PFSK-1 (cell line): ENCODE measurements around the gene SH3BGRL.

Source experiments
- FOXP2 ChIP-seq: optimal IDR thresholded peaks from 2 replicates; pipeline ENCODE3; 2011; ENCODE audit warnings: borderline replicate concordance, control low read depth, inconsistent platforms; ENCODE audit not compliant: insufficient read depth; ENCODE audit errors: extremely low read length, extremely low read depth
- POLR2AphosphoS5 ChIP-seq: IDR thresholded peaks from 2 replicates; pipeline ENCODE4 v1.6.1; 2012; ENCODE audit warnings: low read depth, mild to moderate bottlenecking, control low read depth, low read length, moderate library complexity
- REST ChIP-seq, 2 experiments: IDR thresholded peaks; 2 replicates each; pipeline versions ENCODE4 v1.6.1 to v1.8.0; 2011 to 2012; ENCODE audit warnings: low read depth in 2 of 2, low read length in 2 of 2, control low read depth in 1 of 2, inconsistent platforms in 1 of 2, mild to moderate bottlenecking in 1 of 2, moderate library complexity in 1 of 2; ENCODE audit not compliant: insufficient read depth in 1 of 2
- SIN3A ChIP-seq: IDR thresholded peaks from 2 replicates; pipeline ENCODE4 v1.6.1; 2012; ENCODE audit warnings: mild to moderate bottlenecking, low read length, moderate library complexity, borderline replicate concordance; ENCODE audit not compliant: insufficient read depth
- TAF1 ChIP-seq: IDR thresholded peaks from 2 replicates; pipeline ENCODE4 v1.6.1; 2012; ENCODE audit warnings: low read length, control low read depth, borderline replicate concordance; ENCODE audit not compliant: insufficient read depth

Gene SH3BGRL

GRCh38 chrX:81215685-81216084 is 13.8 kb downstream of the SH3BGRL start:
- no peak for TF ChIP-seq SIN3A
- no peak for TF ChIP-seq REST (IDR thresholded peaks at IDR 0.05; ENCODE audit: insufficient read depth in 1 of 2, low read depth in 2 of 2, low read length in 2 of 2)
- no peak for TF ChIP-seq POLR2AphosphoS5
- TF ChIP-seq FOXP2 = no peak
- no peak for TF ChIP-seq TAF1

GRCh38 chrX:81229229-81229628 is 27.3 kb downstream of the SH3BGRL start:
- no peak for TF ChIP-seq TAF1
- TF ChIP-seq REST (IDR thresholded peaks at IDR 0.05; ENCODE audit: insufficient read depth in 1 of 2, low read depth in 2 of 2, low read length in 2 of 2) = no peak

- no peak for TF ChIP-seq SIN3A
- TF ChIP-seq POLR2AphosphoS5 = no peak
- TF ChIP-seq FOXP2 = no peak
- no peak for TF ChIP-seq REST (IDR thresholded peaks at IDR 0.05; ENCODE audit: insufficient read depth in 1 of 2, low read depth in 2 of 2, low read length in 2 of 2)
- no peak for TF ChIP-seq TAF1
Observed at GRCh38 chrX:81229901-81230300, 28.0 kb downstream of the SH3BGRL start.

GRCh38 chrX:81231476-81231875 is 29.6 kb downstream of the SH3BGRL start:
- TF ChIP-seq SIN3A (no peak), POLR2AphosphoS5 (no peak), FOXP2 (no peak), TAF1 (no peak), REST (IDR thresholded peaks at IDR 0.05; ENCODE audit: insufficient read depth in 1 of 2, low read depth in 2 of 2, low read length in 2 of 2) (no peak)

GRCh38 chrX:81232218-81232617 is 30.3 kb downstream of the SH3BGRL start:
- TF ChIP-seq TAF1 = no peak
- TF ChIP-seq FOXP2 = no peak
- no peak for TF ChIP-seq SIN3A
- TF ChIP-seq POLR2AphosphoS5 = no peak
- no peak for TF ChIP-seq REST (IDR thresholded peaks at IDR 0.05; ENCODE audit: insufficient read depth in 1 of 2, low read depth in 2 of 2, low read length in 2 of 2)
